Posterior cingulate gyrus (tissue), 11 donors: ENCODE measurements around the gene BCAM.
"Not testable (repeated sequence)": the region's sequence is repeated elsewhere in the genome, so short reads cannot be mapped to it uniquely, and the experiment has no call there.

Experiments
- DNase-seq, 10 donors: peaks; one replicate each; pipeline versions ENCODE4 v3.0.0 to v3.0.0-alpha.2; 2020 to 2021; ENCODE audit warnings: mixed read lengths in 3 of 10
- intact Hi-C: fragments of 100-400 bp; cut with DNase I; formaldehyde crosslinking; loops from one replicate; pipeline ENCODE4 v1.15.1; 2023

Gene BCAM

DNA sequence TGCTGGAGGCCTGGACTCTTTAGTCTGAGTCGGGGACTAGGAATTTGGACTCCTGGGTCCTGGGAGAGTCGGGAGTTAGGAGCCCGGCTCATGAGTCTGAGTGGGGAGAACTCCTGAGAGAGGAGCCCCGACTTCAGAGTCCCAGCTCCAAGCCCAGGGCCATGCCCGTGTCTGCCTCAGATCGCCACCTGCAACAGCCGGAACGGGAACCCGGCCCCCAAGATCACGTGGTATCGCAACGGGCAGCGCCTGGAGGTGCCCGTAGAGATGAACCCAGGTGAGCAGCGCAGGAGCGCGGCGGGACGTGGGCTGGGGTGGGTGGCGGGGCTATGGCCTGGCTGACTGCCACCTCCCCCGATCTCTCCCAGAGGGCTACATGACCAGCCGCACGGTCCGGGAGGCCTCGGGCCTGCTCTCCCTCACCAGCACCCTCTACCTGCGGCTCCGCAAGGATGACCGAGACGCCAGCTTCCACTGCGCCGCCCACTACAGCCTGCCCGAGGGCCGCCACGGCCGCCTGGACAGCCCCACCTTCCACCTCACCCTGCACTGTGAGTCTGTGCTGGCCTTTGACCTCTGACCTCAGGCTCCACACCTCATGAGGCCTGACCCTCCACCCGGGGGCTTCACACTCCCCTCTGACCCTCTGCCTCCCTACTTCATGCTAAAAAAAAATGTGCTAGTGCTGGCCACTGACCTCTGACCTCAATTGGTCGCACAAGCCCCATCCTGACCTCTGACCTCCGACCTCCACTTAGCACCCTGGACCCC is 4.4 kb downstream of the BCAM start:
- intact Hi-C loops, result no loop called here
- DNase-seq, result no peak

DNA sequence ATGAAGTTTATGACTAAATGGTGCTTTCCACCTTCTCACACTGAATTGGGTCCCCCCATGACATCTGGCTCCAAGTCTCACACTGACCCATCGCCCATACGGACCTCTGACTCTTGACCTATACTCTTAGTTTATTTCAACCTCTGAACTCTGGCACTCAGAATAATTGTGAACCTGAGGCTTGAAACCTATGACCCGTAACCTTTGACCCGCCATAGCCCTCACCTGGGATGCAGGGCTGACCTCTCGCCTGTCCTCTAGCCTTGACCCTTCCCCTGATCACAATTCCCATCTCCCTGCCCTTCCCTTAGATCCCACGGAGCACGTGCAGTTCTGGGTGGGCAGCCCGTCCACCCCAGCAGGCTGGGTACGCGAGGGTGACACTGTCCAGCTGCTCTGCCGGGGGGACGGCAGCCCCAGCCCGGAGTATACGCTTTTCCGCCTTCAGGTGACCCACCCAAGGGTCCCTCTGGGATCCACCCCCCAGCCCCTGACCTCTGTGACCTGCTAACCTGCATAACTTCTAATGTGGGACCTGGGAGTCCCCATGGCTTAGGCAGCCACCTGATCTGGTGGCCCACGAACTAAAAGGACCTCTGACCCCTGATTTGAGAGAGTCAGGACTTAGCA is 5.1 kb downstream of the BCAM start:
- no peak for DNase-seq
- intact Hi-C loops, result no loop called here

DNA sequence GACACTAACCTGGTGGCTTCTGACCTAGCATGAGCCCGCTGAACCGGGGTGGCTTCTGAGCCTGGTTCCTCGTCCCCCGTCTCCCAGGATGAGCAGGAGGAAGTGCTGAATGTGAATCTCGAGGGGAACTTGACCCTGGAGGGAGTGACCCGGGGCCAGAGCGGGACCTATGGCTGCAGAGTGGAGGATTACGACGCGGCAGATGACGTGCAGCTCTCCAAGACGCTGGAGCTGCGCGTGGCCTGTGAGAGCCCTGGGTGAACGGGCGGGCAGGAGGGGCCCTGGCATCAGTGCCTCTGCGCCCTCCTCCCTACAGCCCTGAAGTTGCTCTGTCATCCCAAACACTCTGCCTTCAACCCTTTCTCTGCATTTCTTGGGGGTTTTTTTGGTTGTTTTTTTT is 5.6 kb downstream of the BCAM start:
- DNase-seq, result no peak
- intact Hi-C loops, result no loop called here

DNA sequence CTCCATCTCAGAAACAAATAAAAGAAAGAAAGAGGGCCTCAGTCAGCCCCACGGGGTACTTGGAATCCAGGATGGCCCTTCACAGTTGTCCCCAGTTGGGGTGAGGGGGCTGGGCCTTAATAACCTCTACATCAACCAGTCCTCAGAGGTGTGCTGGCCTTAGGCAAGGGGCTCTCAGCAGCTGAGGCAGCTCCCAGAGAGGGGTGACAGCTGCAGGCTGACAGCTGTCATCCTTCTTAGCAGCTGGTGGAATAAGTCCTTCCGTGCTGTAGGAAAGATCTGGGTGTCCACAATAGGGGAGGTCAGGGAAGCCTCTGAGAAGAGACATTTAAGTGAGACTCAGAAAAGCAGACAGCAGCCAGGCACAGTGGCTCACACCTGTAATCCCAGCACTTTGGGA is 7.4 kb downstream of the BCAM start:
- DNase-seq, result no peak
- intact Hi-C loops, result no loop called here

DNA sequence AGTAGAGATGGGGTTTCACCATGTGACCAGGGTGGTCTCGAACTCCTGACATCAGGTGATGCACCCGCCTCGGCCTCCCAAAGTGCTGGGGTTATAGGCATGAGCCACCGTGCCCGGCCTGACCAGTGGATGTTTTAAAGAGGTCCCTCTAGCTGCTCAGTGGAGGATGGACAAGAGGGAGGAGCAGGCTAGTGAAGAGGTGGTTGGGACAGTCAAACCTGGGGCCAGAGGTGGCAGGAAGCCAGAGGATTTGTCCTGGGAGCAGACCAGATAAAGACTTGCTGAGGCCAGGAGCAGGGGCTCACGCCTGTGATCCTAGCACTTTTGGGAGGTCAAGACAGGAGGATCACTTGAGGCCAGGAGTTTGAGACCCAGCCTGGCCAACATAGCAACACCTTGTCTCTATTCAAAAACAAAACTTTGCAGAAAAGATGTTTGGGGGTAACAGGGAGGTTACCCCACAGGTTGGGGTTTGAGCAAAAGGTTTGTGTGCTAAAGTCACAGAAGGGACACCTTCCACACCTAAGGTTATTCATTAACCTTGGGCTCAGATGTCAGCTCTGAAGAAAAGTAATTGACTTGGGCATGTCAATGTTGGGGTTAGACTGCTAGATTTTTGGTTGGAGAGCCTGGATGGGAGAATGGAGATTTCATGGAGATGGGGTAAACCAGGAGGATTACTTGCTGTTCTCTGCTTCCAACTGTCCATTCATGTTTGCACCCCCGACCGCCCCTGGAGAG is 9.0 kb downstream of the BCAM start:
- intact Hi-C loops, result no loop called here
- DNase-seq, result no peak

DNA sequence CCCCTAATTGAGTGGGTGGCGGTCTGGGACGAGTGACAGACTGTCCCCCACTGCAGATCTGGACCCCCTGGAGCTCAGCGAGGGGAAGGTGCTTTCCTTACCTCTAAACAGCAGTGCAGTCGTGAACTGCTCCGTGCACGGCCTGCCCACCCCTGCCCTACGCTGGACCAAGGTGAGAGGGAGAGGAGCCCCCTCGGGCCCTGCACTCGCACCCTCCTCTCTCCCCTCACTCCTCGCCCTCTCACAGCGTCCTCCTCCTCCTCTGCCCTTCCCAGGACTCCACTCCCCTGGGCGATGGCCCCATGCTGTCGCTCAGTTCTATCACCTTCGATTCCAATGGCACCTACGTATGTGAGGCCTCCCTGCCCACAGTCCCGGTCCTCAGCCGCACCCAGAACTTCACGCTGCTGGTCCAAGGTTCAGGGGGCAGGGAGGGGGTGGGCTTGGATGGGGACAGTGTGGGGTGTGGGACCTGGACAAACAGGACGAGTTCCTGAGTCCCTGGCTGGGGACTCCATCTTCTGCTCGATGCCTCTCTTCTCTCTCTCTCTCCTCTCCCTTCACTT is 9.6 kb downstream of the BCAM start:
- no peak for DNase-seq
- intact Hi-C loops, result no loop called here

DNA sequence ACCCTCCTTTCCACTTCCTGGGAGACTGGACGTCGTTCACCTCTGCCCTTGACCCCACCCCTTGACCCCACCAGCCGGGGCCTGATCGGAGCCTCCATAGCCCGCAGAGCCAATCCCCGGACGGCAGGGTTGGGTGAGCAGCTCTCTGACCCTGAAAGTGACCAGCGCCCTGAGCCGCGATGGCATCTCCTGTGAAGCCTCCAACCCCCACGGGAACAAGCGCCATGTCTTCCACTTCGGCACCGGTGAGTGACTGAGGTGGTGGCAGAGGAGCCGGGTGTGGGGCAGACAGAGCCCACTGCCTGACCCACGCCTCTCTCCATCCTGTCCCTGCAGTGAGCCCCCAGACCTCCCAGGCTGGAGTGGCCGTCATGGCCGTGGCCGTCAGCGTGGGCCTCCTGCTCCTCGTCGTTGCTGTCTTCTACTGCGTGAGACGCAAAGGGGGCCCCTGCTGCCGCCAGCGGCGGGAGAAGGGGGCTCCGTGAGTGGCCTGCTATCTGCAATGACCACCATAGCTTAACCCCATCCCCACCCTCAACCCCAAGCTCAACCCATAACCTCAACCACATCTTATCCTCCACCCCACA is 10.4 kb downstream of the BCAM start:
- intact Hi-C loops, result no loop called here
- no peak for DNase-seq

DNA sequence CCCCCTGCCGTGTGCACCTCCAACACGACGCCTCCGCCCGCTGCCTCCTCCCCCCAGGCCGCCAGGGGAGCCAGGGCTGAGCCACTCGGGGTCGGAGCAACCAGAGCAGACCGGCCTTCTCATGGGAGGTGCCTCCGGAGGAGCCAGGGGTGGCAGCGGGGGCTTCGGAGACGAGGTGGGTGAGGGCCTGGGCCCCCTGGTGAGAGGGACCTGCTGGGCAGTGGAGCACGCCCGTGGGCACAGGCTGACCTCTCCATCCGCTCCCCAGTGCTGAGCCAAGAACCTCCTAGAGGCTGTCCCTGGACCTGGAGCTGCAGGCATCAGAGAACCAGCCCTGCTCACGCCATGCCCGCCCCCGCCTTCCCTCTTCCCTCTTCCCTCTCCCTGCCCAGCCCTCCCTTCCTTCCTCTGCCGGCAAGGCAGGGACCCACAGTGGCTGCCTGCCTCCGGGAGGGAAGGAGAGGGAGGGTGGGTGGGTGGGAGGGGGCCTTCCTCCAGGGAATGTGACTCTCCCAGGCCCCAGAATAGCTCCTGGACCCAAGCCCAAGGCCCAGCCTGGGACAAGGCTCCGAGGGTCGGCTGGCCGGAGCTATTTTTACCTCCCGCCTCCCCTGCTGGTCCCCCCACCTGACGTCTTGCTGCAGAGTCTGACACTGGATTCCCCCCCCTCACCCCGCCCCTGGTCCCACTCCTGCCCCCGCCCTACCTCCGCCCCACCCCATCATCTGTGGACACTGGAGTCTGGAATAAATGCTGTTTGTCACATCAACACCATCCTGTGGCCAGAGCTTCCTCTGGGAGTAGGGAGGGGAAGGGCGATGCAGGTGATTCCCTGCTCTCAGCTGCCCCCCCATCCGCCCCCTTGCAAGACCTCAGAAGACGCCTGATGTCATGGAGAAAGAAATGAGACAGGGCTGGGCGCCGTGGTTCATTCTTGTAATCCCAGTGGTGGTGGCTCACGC is 12.0 kb downstream of the BCAM start:
- no peak for DNase-seq

DNA sequence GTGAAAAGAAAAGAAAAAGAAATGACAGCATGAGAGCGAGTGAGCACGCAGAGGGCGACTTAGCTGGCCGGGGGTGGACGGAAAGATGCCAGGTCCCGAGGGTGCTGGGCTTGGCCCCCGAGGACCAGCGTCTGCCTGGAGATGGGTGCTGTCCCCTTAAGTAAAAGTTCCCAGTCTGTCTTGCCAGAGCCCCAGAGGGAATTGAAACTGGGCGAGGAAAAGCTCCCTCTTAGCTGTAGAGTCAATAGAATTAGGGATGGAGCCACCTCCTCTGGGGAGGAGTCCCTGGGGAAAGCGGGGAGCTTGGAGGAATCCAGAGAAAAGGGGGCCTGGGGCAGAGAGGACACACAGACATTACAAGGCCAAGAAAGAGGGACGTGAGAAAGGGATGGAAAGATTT is 13.3 kb downstream of the BCAM start:
- intact Hi-C loops, result no loop called here
- no peak for DNase-seq

More for the DNA sequence above, 12.0 kb downstream of the BCAM start:
- intact Hi-C loops, result no loop called here

DNA sequence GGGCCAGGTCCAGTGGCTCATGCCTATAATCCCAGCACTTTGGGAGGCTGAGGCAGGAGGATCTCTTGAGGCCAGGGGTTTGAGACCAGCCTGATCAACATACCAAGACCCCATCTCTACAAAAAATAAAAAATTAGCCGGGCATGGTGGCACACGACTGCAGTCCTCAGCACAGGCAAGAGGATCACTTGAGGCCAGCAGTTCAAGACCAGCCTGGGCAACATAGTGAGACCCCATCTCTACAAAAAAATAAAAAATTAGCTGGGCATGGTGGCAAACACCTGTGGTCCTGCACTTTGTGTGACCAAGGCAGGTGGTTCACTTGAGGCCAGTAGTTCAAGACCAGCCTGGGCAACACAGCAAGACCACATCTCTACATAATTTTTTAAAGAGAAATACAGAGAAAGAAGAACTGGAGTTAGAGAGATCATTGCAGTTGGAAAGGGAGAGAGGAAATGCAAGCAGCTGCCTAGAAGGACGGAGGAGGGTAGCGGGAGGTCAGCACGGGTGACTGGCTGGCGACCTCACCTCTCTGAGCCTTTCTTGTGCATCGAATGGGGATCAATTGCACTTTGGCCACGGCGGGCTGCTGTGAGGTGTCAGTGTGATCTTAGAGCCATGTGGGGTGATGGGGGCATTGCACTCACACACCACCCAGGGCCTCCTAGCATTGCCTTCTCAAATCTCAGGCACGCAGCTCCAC is 13.9 kb downstream of the BCAM start:
- DNase-seq, result no peak
- intact Hi-C loops, result no loop called here

DNA sequence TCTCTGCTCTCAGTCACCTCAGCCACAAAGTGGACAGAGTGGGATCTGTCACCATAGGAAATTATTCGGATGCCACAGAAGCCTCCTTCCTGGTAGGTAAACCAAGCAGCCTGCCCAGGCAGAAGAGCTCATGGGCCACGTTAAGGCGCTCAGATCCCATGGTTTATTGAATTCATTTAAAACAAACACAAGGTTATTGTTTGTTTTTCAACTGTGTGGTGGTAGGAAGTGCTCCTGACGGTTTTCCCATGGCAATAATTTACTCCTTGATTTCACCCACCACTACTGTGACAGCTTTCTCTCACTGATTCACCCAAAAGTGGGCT is 14.4 kb downstream of the BCAM start:
- DNase-seq, result no peak
- intact Hi-C loops, result no loop called here

DNA sequence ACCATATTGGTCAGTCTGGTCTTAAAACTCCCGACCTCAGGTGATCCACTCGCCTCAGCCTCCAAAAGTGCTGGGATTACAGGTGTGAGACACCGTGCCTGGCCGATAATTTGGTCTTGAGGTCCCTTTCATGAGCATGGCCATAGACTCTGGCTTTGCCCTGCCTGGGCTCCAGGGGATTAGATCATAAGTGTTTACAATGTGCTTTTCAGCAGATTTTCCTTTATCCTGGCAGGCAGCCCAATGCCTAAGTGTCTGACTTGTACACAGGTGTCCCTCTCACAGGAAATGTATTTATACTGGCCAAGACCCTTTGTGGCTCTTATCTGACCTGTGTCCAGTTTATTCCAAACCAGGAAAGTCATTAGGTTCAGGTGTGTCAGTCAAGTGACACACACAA is 15.9 kb downstream of the BCAM start:
- intact Hi-C loops, result no loop called here
- DNase-seq, result no peak

DNA sequence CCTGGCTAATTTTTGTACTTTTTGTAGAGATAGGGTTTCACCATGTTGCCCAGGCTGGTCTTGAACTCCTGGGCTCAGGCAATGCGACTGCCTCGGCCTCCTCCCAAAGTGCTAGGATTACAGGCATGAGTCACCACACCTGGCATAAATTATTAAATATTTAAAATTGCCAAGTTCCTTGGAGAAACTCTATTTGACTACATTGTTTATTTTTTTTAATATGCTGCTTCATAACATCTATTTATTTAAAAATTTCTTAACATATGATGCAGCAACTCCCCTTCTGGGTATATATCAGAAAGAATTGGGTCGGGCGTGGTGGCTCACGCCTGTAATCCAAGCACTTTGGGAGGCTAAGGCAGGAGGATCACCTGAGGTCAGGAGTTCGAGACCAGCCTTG is 24.0 kb downstream of the BCAM start:
- intact Hi-C loops, DNase-seq: not testable (repeated sequence)

DNA sequence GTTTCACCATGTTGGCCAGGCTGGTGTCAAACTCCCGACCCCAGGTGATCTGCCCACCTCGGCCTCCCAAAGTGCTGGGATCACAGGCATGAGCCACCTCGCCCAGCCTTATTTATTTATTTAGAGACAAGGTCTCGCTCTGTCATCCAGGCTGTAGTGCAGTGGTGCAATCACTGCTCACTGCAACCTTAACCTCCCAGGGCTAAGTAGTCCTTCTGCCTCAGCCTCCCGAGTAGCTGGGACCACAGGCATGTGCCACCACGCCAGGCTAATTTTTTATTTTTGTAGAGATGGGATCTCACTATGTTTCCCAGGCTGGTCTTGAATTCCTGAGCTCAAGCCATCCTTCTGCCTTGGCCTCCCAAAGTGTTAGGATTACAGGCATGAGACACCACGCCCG is 25.5 kb downstream of the BCAM start:
- DNase-seq, intact Hi-C loops: not testable (repeated sequence)

DNA sequence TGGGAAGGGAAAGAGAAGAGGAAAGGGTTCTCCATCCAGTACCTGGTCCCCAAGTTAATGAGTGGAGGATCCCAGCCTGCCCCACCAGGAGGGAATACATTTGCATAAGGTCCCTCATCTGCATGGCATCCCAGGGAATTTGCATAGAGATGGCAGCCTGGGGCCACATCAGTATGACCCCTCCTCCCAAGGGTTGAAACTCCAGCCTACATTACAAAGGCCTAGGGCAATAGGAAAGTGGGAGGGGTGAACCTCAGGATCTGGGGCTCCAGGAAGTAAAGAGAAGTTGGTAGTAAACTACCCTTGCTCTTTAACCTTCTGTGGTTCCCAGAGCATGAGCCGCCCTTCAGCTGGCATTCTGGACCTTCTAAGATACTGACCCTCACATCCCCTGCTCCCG is 30.4 kb downstream of the BCAM start:
- intact Hi-C loops, result no loop called here

DNA sequence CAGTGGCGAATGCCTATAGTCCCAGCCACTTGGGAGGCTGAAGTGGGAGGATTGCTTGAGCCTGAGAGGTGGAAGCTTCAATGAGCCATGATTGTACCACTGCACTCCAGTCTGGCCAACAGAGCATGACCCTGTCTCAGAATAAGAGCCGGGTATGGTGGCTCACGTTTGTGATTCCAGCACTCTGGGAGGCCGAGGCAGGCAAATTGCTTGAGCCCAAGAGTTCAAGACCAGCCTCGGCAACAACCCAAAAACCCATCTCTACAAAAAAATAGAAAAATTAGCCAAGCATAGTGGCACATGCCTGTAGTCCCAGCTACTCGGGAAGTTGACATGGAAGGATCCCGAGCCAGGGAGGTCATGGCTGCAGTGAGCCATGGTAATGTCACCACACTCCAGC is 31.9 kb downstream of the BCAM start:
- intact Hi-C loops, result no loop called here
- no peak for DNase-seq

More for the DNA sequence above, 30.4 kb downstream of the BCAM start:
- no peak for DNase-seq

DNA sequence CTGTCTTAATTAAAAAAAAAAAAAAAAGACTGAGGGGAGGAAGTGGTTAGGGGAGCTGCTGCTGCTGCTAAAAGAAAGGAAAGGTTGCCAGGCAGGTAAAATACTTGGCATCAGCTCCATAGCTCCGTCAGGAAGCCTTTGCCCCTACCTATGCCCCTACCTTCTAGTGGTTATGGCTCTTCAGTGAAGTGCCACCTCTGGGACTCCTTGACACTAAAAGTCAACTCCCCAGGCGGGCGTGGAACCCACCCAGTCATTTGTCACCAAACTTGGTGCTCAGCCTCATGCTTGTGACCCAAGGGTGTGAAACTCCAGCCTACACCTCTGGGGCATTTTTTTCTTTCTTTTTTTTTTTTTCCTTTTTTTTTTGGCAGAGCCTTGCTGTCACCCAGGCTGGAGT is 32.3 kb downstream of the BCAM start:
- intact Hi-C loops, result no loop called here
- no peak for DNase-seq

DNA sequence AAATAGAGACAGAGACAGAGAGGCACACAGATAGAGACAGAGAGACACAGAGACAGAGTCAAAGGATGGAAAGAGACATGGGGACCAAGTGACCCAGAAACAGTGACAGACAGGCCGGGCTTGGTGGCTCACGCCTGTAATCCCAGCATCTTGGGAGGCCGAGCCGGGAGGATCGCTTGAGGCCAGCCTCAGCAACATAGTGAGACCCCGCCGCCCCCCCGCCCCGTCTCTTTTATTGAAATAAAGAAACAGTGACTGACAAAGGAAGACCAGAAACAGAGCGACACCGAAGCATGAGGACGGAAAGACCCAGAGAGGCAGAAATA is 36.3 kb downstream of the BCAM start:
- intact Hi-C loops, result loop anchor here (2.0 to 5.0 kb wide), 3 partner anchors 44 to 123 kb away; no protein-coding TSS in a partner anchor
- no peak for DNase-seq
